WTC11 (cell line): ENCODE results near the gene CUL9. TPM values are rescaled to one million over a fixed set of nuclear protein-coding genes. Genes with fewer than 3 reads are reported as not detected.

Experiments
- ATAC-seq: fragments of 200-7000 bp; cut with Tn5 transposase; 2 replicates; pipeline ENCODE4 v1.10.0; 2021; ENCODE audit warnings: mild to moderate bottlenecking, moderate library complexity
- CTCF ChIA-PET: fragments of 300-600 bp; sonication (Branson Sonifier 250); formaldehyde crosslinking; loops from one replicate; lab custom pipeline; 2021; ENCODE audit warnings: antibody characterized with exemption; lab: Charles Lee
- POLR2A ChIA-PET: fragments of 350-600 bp; sonication (Branson Sonifier 250); formaldehyde crosslinking; loops from one replicate; lab custom pipeline; 2021; ENCODE audit warnings: antibody characterized with exemption; lab: Charles Lee
- DNase-seq: peaks from one replicate; pipeline ENCODE4 v3.0.0; 2021; ENCODE audit warnings: low spot score
- H3K27ac Mint-ChIP-seq: 2 replicates; pipeline ENCODE4 v1.8.0; 2021; ENCODE audit warnings: mixed read lengths
- H3K27me3 Mint-ChIP-seq: 2 replicates; pipeline ENCODE4 v1.8.0; 2021; ENCODE audit warnings: low read depth, mild to moderate bottlenecking, moderate library complexity, mixed read lengths
- H3K36me3 Mint-ChIP-seq: 2 replicates; pipeline ENCODE4 v1.8.0; 2021; ENCODE audit warnings: mixed read lengths
- H3K4me1 Mint-ChIP-seq: 2 replicates; pipeline ENCODE4 v1.8.0; 2022; ENCODE audit warnings: mixed read lengths
- H3K4me3 Mint-ChIP-seq: 2 replicates; pipeline ENCODE4 v1.8.0; 2021; ENCODE audit warnings: mild to moderate bottlenecking, moderate library complexity, mixed read lengths
- H3K9me3 Mint-ChIP-seq: 2 replicates; pipeline ENCODE4 v1.8.0; 2021; ENCODE audit warnings: mixed read lengths
- CREM ChIP-seq: sonication (generic); formaldehyde crosslinking; IDR thresholded peaks from 2 replicates; pipeline ENCODE4 v1.8.1; 2022; ENCODE audit warnings: mild to moderate bottlenecking, missing genetic modification reagents, moderate library complexity
- ETV6 ChIP-seq: sonication (generic); formaldehyde crosslinking; IDR thresholded peaks from 2 replicates; pipeline ENCODE4 v1.8.1; 2022; ENCODE audit warnings: mild to moderate bottlenecking, missing genetic modification reagents
- FOXK1 ChIP-seq: sonication (generic); formaldehyde crosslinking; IDR thresholded peaks from 2 replicates; pipeline ENCODE4 v1.8.0; 2022; ENCODE audit warnings: mild to moderate bottlenecking, moderate library complexity, missing genetic modification reagents
- FOXP1 ChIP-seq: sonication (generic); formaldehyde crosslinking; IDR thresholded peaks from 2 replicates; pipeline ENCODE4 v1.8.0; 2022; ENCODE audit warnings: missing genetic modification reagents, mild to moderate bottlenecking, moderate library complexity, borderline replicate concordance
- HMGA2 ChIP-seq: fragments of 250-450 bp; sonication (Bioruptor Pico); IDR thresholded peaks from 2 replicates; pipeline ENCODE4 v1.4.0; 2021; ENCODE audit warnings: mild to moderate bottlenecking, moderate library complexity
- IRF1 ChIP-seq: sonication (generic); formaldehyde crosslinking; IDR thresholded peaks from 2 replicates; pipeline ENCODE4 v1.8.0; 2023; ENCODE audit warnings: missing genetic modification reagents
- NFATC4 ChIP-seq: fragments of 250-450 bp; sonication (Bioruptor Pico); IDR thresholded peaks from 2 replicates; pipeline ENCODE4 v1.9.0; 2021; ENCODE audit warnings: mild to moderate bottlenecking
- NFE2L1 ChIP-seq: sonication (generic); formaldehyde crosslinking; IDR thresholded peaks from 2 replicates; pipeline ENCODE4 v1.8.1; 2023; ENCODE audit warnings: missing genetic modification reagents
- NFYB ChIP-seq: sonication (generic); formaldehyde crosslinking; conservative IDR thresholded peaks from 2 replicates; pipeline ENCODE4 v1.8.0; 2022; ENCODE audit warnings: low read depth, missing genetic modification reagents
- RORB ChIP-seq: fragments of 250-450 bp; sonication (Bioruptor Pico); IDR thresholded peaks from 2 replicates; pipeline ENCODE4 v1.9.0; 2021; ENCODE audit warnings: mild to moderate bottlenecking
- SMAD3 ChIP-seq: sonication (generic); formaldehyde crosslinking; IDR thresholded peaks from 2 replicates; pipeline ENCODE4 v1.8.0; 2022; ENCODE audit warnings: missing genetic modification reagents, mild to moderate bottlenecking, borderline replicate concordance
- SMAD4 ChIP-seq: sonication (generic); formaldehyde crosslinking; IDR thresholded peaks from 2 replicates; pipeline ENCODE4 v1.8.0; 2022; ENCODE audit warnings: mild to moderate bottlenecking, missing genetic modification reagents
- TEAD4 ChIP-seq: sonication (generic); formaldehyde crosslinking; IDR thresholded peaks from 2 replicates; pipeline ENCODE4 v1.8.0; 2022; ENCODE audit warnings: mild to moderate bottlenecking, missing genetic modification reagents
- TP53 ChIP-seq: sonication (generic); formaldehyde crosslinking; IDR thresholded peaks from 2 replicates; pipeline ENCODE4 v1.8.1; 2023; ENCODE audit warnings: mild to moderate bottlenecking, missing genetic modification reagents
- ZNF121 ChIP-seq: sonication (generic); formaldehyde crosslinking; IDR thresholded peaks from 2 replicates; pipeline ENCODE4 v1.8.0; 2023; ENCODE audit warnings: missing genetic modification reagents
- ZNF219 ChIP-seq: sonication (generic); formaldehyde crosslinking; IDR thresholded peaks from 2 replicates; pipeline ENCODE4 v1.8.0; 2023; ENCODE audit warnings: missing genetic modification reagents, mild to moderate bottlenecking, borderline replicate concordance
- ZNF396 ChIP-seq: fragments of 250-450 bp; sonication (Bioruptor Pico); IDR thresholded peaks from 2 replicates; pipeline ENCODE4 v1.8.0; 2021; ENCODE audit warnings: mild to moderate bottlenecking, moderate library complexity, borderline replicate concordance
- ZNF671 ChIP-seq: fragments of 250-450 bp; sonication (Bioruptor Pico); IDR thresholded peaks from 2 replicates; pipeline ENCODE4 v1.8.0; 2021; ENCODE audit warnings: mild to moderate bottlenecking
- total RNA-seq: library from RNA; stranded (reverse); gene quantifications from 3 replicates; pipeline ENCODE4 v1.2.3, GENCODE V29; 2021
- TF ChIP-seq, protein P1 (sequence below): sonication (generic); formaldehyde crosslinking; IDR thresholded peaks from 2 replicates; pipeline ENCODE4 v1.8.1; 2023; ENCODE audit warnings: mild to moderate bottlenecking, missing genetic modification reagents
- TF ChIP-seq, protein P2 (sequence below): sonication (generic); formaldehyde crosslinking; conservative IDR thresholded peaks from 2 replicates; pipeline ENCODE4 v1.8.1; 2022; ENCODE audit warnings: mild to moderate bottlenecking, missing genetic modification reagents
- TF ChIP-seq, protein P3 (sequence below): fragments of 250-450 bp; sonication (Bioruptor Pico); IDR thresholded peaks from 2 replicates; pipeline ENCODE4 v2.1.2; 2022; ENCODE audit warnings: mild to moderate bottlenecking, moderate library complexity

CUL9 gene
- total RNA-seq, 1 experiment from 2014 or later: 15.2 TPM

GRCh38 chr6:43258807-43259686 is 77.1 kb downstream of the CUL9 start:
- Mint-ChIP-seq H3K36me3 (no peaks in the 10 kb centered on the region), H3K4me3 (no peak overlapping the region), H3K27ac (no peak overlapping the region), H3K27me3 (no peaks in the 10 kb centered on the region; the same call in 1 of the 2 replicates), H3K9me3 (no peaks in the 10 kb centered on the region), H3K4me1 (peaks cover 17% of the 10 kb centered on the region)
- TF ChIP-seq TEAD4 (CRISPR knock-in tag) (no peak), ZNF396 (CRISPR knock-in tag) (no peak), RORB (CRISPR knock-in tag) (no peak)
- ATAC-seq (no peak), DNase-seq (no peak)
- ChIA-PET CTCF (interaction anchor here (1.1 kb wide), 1 partner anchor 248 kb away, joined by 3 read pairs; no protein-coding TSS in a partner anchor), POLR2A (interaction anchor here (0.5 to 1.1 kb wide), 2 partner anchors 157 to 200 kb away, joined by 3 read pairs; partner anchors contain the start of genes KLC4 and MRPL2)

- Mint-ChIP-seq H3K36me3 (no peaks in the 10 kb centered on the region), H3K4me3 (no peak overlapping the region), H3K27ac (no peak overlapping the region), H3K27me3 (no peaks in the 10 kb centered on the region; the same call in 1 of the 2 replicates), H3K4me1 (peaks cover 17% of the 10 kb centered on the region), H3K9me3 (no peaks in the 10 kb centered on the region)
- ChIA-PET POLR2A (no interaction called here), CTCF (interaction anchor here (3.3 kb wide), 1 partner anchor 95 kb away, joined by 19 read pairs; no protein-coding TSS in a partner anchor)
- DNase-seq (no peak), ATAC-seq (no peak)
- no peak for TF ChIP-seq SMAD3 (CRISPR knock-in tag)
- no peak for TF ChIP-seq HMGA2 (CRISPR knock-in tag)
- TF ChIP-seq CREM (CRISPR knock-in tag): no peak
- TF ChIP-seq ETV6: no peak
- TF ChIP-seq ZNF219 (CRISPR knock-in tag): no peak
These were observed 78.8 kb downstream of the CUL9 start for GRCh38 chr6:43260791-43261190.

- no peak overlapping the region for H3K4me3 Mint-ChIP-seq
- no peak overlapping the region for H3K27ac Mint-ChIP-seq
- H3K9me3 Mint-ChIP-seq: no peaks in the 10 kb centered on the region
- peaks cover 17% of the 10 kb centered on the region for H3K4me1 Mint-ChIP-seq
- H3K36me3 Mint-ChIP-seq: no peaks in the 10 kb centered on the region
- TF ChIP-seq NFATC4 (CRISPR knock-in tag) (no peak), NFYB (no peak), ZNF671 (CRISPR knock-in tag) (no peak), SMAD4 (CRISPR knock-in tag) (no peak), ZNF396 (CRISPR knock-in tag) (no peak), SMAD3 (CRISPR knock-in tag) (no peak), ZNF121 (CRISPR knock-in tag) (no peak), NFE2L1 (CRISPR knock-in tag) (no peak), FOXK1 (CRISPR knock-in tag) (no peak), TP53 (CRISPR knock-in tag) (no peak), FOXP1 (no peak), IRF1 (CRISPR knock-in tag) (no peak)
- TF ChIP-seq, protein P1, sequence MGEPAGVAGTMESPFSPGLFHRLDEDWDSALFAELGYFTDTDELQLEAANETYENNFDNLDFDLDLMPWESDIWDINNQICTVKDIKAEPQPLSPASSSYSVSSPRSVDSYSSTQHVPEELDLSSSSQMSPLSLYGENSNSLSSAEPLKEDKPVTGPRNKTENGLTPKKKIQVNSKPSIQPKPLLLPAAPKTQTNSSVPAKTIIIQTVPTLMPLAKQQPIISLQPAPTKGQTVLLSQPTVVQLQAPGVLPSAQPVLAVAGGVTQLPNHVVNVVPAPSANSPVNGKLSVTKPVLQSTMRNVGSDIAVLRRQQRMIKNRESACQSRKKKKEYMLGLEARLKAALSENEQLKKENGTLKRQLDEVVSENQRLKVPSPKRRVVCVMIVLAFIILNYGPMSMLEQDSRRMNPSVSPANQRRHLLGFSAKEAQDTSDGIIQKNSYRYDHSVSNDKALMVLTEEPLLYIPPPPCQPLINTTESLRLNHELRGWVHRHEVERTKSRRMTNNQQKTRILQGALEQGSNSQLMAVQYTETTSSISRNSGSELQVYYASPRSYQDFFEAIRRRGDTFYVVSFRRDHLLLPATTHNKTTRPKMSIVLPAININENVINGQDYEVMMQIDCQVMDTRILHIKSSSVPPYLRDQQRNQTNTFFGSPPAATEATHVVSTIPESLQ (CRISPR knock-in tag): no peak
- TF ChIP-seq, protein P2, sequence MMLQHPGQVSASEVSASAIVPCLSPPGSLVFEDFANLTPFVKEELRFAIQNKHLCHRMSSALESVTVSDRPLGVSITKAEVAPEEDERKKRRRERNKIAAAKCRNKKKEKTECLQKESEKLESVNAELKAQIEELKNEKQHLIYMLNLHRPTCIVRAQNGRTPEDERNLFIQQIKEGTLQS: no peak
- TF ChIP-seq, protein P3, sequence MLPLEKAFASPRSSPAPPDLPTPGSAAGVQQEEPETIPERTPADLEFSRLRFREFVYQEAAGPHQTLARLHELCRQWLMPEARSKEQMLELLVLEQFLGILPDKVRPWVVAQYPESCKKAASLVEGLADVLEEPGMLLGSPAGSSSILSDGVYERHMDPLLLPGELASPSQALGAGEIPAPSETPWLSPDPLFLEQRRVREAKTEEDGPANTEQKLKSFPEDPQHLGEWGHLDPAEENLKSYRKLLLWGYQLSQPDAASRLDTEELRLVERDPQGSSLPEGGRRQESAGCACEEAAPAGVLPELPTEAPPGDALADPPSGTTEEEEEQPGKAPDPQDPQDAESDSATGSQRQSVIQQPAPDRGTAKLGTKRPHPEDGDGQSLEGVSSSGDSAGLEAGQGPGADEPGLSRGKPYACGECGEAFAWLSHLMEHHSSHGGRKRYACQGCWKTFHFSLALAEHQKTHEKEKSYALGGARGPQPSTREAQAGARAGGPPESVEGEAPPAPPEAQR (CRISPR knock-in tag): no peak
- TF ChIP-seq, all 79 proteins: peak for 0
- CTCF ChIA-PET: interaction anchor here (0.6 to 4.8 kb wide), 3 partner anchors 26 to 181 kb away, joined by 4 to 27 read pairs (median 19); no protein-coding TSS in a partner anchor
- no peak for DNase-seq
- ATAC-seq: no peak
- H3K27me3 Mint-ChIP-seq: no peaks in the 10 kb centered on the region; the same call in 1 of the 2 replicates
- POLR2A ChIA-PET: no interaction called here
These were observed 79.2 kb downstream of the CUL9 start for GRCh38 chr6:43261198-43261597.
